DND-41 (cell line): ENCODE data around the gene HSPA12B.

Experiments used
- EZH2 ChIP-seq: IDR thresholded peaks from 3 replicates; pipeline ENCODE4 v1.6.1; 2012; ENCODE audit warnings: borderline replicate concordance, low read depth, mild to moderate bottlenecking, moderate library complexity, low read length, inconsistent platforms; ENCODE audit not compliant: severe bottlenecking
- TF ChIP-seq, protein P1 (sequence below): IDR thresholded peaks from 2 replicates; pipeline ENCODE4 v1.5.1; 2012; ENCODE audit warnings: borderline replicate concordance, low read length, moderate library complexity, mild to moderate bottlenecking; ENCODE audit not compliant: poor library complexity, severe bottlenecking; ENCODE audit errors: extremely low read depth

DNA sequence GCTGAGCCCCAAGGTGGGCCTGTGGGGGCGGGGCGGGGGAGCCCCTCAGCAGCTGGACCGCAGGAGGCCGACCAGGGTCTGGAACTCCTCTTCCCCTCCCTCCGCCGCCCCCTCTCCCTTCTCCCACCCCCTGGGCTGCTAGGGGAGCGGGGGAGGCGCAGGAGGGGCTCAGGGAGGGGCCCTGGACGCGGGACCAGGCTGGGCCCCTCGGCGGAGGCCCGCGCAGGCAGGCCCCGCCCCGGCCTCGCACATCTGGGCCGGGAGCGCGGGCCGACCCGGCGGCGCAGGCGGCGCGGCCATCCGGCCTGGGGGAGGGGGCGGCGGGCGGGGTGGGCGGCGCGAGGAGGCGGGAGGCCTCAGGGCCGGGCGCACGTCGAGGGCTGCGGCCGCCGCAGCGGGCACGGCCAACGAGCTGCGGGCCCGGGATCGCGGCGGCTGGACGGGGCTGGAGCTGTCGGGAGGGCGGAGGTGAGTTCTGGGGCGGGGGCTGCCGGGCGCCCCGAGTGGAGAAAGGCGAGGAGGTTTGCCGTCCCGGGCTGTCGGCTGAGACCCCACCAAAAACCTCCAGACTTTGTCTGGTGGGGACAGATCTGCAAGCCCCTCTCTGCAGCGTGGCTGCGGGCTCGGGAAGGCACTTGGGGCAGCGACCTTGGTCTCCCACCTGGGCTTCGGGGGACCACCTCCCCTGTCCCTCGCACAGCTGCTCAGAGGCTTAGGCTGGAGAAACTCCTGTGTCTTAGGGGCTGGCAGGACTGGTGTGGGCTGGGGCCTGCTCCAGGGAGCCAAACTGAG lies at the start of gene HSPA12B:
- no peak for TF ChIP-seq EZH2
- TF ChIP-seq, protein P1, sequence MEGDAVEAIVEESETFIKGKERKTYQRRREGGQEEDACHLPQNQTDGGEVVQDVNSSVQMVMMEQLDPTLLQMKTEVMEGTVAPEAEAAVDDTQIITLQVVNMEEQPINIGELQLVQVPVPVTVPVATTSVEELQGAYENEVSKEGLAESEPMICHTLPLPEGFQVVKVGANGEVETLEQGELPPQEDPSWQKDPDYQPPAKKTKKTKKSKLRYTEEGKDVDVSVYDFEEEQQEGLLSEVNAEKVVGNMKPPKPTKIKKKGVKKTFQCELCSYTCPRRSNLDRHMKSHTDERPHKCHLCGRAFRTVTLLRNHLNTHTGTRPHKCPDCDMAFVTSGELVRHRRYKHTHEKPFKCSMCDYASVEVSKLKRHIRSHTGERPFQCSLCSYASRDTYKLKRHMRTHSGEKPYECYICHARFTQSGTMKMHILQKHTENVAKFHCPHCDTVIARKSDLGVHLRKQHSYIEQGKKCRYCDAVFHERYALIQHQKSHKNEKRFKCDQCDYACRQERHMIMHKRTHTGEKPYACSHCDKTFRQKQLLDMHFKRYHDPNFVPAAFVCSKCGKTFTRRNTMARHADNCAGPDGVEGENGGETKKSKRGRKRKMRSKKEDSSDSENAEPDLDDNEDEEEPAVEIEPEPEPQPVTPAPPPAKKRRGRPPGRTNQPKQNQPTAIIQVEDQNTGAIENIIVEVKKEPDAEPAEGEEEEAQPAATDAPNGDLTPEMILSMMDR: no peak
